ENCODE data around the gene CCDC7.
"Not testable (repeated sequence)": the region's sequence is repeated elsewhere in the genome, so short reads cannot be mapped to it uniquely, and the experiment has no call there.

Gene CCDC7

DNA sequence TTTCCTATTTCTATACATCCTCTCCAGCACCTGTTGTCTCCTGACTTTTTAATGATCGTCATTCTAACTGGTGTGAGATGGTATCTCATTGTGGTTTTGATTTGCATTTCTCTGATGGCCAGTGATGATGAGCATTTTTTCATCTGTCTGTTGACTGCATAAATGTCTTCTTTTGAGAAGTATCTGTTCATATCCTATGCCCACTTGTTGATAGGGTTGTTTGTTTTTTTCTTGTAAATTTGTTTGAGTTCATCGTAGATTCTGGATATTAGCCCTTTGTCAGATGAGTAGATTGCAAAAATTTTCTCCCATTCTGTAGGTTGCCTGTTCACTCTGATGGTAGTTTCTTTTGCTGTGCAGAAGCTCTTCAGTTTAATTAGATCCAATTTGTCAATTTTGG, 253.7 kb downstream of the CCDC7 start:
- not testable (repeated sequence) for DNase-seq (ENCODE audit: low read depth)

DNA sequence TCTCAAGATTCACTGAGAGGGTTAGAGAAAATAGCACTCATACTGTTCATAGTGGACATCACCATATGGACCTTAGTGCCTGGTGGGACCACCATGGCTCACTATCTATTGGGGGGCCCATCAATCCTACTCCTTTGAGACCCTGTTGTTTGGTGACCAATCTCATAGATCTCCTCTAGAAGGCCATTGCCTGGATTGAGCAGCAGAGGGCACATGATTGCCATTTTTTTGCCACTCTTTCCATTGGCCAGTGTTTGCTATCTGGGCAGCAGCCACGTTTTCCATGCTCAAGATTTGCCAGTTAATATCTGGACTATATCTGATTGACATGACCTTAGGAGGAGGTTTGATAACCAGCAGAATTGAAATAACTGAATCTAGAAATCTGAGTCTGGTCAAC, 267.6 kb downstream of the CCDC7 start:
- no peak for DNase-seq (ENCODE audit: low read depth)

DNA sequence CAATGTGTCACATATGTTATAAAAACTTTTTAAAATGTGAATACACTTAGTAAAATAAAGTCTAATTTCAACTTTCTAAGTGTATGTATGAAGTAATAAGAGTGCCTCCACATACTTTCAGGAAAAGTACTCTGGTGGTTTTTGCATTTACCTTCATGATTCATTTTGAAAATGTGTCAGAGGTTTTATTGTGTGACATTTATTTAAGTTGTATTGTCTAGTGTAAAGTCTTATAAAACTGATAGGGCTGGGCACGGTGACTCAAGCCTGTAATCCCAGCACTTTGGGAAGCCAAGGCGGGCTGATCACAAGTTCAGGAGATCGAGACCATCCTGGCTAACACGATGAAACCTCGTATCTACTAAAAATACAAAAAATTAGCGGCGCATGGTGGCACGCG, 285.6 kb downstream of the CCDC7 start:
- no peak for DNase-seq (ENCODE audit: low read depth)

DNA sequence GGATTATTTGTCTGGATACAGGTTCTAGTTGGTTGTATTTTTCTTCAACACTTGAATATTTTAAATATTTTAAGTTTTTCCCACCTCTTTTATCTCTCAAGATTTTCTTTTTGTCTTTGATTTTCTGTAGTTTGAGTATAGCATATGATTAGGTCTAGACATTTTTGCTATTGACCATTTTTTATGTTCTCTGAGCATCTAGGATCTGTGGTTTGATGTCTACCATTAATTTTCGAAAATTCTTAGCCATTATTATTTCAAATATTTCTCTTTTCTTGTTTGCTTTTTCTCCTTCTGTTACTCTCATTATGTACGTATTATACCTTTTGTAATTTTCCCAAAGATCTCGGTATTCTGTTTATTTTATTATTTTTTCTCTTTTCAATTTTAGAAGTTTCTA, 293.0 kb downstream of the CCDC7 start:
- DNase-seq (ENCODE audit: low read depth) = no peak

DNA sequence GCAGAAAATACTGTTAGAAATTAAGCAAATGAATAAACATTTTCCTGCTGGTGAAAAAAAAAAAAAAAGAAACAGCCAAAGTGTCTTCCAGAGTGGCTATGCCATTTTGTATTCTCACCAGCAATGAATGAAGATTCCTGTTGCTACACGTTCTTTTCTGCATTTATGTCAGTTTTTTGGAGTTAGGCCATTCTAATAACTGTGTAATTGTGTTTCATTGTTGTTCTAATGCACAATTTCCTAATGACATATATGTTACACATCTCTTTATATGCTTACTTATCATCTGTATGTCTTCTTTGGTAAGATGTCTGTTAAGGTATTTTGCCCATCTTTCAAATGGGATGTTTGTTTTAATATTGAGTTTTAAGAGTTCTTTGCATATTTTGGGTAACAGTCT, 298.4 kb downstream of the CCDC7 start:
- DNase-seq (ENCODE audit: low read depth) = no peak

DNA sequence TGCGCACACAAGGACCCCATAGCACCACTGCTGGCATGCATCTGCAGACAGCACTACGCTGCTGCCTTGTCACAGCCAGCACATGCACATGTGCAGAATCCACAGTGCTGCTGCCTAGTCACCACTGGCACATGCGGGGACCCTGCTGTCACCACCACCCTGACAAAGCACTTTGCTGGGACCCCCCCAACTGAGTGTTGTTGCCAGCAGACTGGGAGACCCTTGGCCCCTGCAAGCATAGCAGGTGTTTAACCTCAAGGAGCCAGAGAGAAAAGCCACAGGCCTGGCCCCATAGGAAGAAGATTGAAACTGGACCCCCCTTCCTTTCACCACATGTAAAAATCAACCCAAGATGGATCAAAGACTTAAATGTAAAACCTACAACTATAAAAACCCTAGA, 300.9 kb downstream of the CCDC7 start:
- no peak for DNase-seq (ENCODE audit: low read depth)

DNA sequence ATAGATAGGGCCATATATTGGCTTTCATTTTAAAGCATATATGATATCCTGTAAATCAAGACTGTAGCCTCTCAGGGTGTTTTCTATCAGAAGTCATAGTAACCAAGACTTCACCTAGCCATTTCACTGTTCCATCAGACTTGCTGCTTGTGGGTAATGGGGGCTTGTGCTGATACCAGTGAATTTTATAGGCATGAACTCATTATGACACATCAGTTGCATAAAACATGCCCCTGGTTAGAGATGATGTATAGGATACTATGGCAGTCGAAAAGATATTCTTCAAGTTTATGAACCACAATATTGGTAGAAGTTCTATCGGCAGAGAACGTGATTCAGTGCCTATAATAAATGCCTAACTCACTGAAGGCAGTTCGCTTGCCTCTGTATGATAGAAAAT, 305.6 kb downstream of the CCDC7 start:
- no peak for DNase-seq (ENCODE audit: low read depth)

DNA sequence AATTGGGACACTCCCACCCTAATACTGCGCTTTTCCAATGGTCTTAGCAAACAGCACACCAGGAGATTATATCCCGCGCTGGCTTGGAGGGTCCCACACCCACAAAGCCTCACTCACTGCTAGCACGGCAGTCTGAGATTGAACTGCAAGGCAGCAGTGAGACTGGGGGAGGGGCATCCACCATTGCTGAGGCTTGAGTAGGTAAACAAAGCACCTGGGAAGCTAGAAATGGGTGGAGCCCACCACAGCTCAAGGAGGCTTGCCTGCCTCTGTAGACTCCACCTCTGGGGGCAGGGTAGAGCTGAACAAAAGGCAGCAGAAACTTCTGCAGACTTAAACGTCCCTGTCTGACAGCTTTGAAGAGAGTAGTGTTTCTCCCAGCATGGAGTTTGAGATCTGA, 309.0 kb downstream of the CCDC7 start:
- DNase-seq (ENCODE audit: low read depth) = not testable (repeated sequence)

DNA sequence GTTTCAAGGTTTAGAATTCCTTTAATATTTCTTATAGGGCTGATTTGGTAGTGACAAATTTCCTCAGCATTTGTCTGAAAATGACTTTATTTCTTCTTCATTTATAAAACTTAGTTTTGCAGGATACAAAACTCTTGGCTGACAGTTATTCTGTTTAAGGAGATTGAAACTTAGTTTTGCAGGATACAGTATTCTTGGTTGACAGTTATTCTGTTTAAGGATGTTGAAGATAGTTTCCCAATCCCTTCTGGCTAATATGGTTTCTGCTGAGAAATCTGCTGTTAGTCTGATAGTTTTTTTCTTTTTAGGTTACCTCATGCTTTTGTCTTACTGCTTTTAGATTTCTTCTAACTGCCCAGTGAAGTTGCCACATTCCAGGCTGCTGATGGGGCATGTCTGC, 325.3 kb downstream of the CCDC7 start:
- DNase-seq (ENCODE audit: low read depth) = no peak

DNA sequence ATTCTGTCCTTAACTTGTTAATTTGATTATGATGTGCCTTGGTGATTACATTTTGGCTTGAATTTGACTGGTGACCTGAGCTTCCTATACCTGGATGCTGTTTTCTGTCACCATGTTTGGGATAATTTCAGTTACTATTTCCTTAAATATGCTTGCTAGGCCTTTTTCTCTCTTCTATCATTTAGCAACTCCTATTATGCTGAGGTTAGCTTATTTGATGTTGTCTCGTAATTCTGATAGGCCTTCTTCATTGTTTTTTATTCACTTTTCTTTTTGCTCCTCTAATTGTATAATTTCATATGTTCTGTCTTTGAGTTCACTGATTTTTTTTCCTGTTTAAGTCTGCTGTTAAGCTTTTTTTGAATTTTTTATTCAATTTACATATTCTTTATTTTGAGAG, 327.2 kb downstream of the CCDC7 start:
- no peak for DNase-seq (ENCODE audit: low read depth)

DNA sequence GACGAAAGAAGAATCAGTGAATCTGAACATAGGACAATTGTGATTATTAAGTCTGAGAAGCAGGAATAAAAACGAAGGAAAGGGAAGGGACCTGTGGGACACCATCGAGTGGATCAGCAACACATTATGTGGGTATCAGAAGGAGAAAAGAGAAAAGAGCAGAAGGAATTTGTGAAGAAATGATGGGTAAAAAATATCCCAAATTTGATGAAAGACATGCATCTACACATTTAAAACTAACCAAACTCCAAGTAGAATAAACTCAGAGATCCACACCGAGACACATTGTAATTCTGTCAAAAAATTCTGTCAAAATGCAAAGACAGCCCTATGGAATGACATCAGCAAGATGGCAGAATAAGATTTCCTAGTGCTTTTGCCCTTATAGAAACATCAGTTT, 341.0 kb downstream of the CCDC7 start:
- no peak for DNase-seq (ENCODE audit: low read depth)

DNA sequence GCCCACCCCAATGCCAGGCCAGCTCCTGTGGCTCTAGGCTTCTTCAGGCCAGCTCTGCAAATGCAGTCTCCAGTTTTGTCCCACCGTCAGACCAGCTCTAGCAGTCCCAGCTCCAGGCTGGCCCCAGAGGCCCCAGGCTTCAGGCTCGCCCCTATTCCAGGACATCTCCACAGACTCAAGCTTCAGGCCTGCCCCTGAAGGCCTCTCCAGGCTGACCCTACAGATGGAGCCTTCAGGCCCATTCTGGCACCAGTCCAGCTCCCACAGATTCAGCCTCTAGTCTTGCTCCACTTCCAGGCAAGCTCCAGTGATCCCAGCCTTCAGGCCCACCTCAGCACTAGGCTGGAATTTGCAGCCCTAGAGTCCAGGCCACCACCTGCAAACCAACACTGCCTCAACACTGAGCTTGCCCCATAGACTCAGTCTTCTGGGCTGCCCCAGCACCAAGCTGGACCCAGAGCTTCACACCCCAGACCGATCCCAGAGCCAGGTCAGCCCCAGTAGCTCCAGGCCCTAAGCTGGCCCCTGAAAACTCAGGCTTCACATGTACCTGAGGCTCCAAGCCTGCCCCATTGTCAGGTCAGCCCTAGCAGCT, 341.8 kb downstream of the CCDC7 start:
- DNase-seq (ENCODE audit: low read depth) = no peak

DNA sequence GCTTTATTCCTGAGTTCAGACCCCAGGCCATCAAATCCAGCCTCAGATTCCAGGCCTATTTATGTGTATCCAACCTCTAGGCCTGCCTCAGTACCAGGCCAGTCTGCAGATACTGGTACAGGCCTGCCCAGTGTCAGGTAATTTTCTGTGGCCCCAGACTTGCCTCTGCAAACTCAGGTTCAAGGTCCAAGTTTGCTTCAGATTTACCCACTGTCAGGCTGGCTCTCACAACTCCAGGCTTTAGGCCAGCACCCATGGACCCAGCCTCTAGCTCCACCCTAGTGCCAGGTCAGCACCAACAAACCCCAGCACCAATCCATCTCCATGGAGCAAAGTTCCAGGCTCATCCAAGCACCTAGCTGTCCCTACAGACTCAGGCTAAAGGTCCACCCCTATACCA, 342.4 kb downstream of the CCDC7 start:
- DNase-seq (ENCODE audit: low read depth) = no peak

DNA sequence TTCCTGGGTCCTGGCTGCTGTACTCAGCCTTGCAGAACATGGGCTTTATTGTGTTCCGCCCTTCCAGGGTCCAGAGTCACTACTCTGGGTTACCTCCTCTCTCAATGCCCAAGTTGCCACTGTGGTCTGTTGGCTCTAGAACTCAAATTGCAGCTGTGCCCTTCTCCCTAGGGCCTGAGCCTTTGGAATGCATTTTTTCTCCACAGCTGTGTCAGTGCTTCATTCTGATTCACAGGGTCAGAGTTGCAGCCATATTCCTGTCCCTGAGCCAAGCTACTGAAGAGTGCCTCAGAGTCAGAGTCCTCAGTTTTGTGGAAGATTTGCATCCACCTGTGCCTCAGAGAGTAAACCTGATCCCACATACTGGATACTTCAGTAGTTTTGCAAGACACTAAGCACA, 344.5 kb downstream of the CCDC7 start:
- no peak for DNase-seq (ENCODE audit: low read depth)

DNA sequence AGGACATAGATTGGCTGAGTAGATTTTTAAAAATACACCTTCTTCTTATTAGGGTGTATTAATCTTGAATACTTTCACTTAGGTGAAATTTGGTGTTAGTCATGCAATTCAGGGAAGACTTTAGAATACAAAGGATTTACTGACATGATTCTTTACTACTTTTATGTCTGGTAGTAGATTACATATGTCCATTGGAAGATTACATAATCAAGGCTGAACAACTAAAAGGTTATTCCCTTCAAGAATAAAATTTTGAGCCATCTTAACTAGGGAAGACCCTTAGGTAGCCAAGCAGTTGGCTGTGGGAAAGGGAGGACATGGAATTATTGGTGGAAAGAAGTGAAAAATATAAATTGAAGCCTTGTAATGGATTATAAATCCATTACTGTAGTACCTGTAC, 347.1 kb downstream of the CCDC7 start:
- no peak for DNase-seq (ENCODE audit: low read depth)

DNA sequence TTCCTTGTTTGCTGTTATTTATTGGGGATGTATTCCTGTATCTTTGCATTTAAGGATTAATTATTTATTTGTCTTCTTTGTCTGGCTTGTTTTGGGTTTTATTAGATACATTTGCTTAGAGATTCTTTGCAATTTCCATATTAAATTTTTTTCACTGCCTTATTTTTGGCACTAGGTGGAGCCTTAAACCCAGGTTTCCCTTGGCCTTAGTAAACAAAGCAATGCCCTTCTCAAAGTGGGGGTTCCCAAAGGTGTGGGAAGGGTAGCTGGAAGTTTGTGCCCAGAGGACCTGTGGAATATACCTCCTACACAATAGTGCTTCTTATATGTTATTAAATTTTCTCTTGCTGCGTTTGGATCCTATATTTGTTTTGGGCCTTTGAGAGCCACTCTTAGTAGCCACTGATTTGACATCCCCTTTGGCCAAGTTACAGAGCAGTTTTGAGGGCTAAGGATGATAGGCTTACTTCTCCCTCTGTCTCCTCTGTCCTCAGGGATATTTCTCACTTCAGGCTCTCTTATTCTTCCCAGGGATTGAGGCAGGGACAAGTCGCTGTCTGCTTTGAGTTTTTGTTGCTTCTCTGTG, 349.8 kb downstream of the CCDC7 start:
- no peak for DNase-seq (ENCODE audit: low read depth)

DNA sequence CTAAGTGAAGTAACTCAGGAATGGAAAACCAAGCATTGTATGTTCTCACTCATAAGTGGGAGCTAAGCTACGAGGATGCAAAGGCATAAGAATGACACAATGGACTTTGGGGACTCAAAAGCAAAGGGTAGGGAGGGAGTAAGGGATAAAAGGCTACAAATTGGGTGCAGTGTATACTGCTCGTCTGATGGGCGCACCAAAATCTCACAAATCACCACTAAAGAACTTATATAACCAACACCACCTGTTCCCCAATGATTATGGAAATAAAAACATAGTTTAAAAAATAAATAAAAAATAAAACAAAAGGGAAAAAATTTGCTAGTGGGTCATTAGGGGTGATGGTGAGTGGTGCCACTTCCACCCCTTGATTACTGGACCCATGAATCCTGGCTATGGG, 351.5 kb downstream of the CCDC7 start:
- DNase-seq (ENCODE audit: low read depth) = not testable (repeated sequence)

DNA sequence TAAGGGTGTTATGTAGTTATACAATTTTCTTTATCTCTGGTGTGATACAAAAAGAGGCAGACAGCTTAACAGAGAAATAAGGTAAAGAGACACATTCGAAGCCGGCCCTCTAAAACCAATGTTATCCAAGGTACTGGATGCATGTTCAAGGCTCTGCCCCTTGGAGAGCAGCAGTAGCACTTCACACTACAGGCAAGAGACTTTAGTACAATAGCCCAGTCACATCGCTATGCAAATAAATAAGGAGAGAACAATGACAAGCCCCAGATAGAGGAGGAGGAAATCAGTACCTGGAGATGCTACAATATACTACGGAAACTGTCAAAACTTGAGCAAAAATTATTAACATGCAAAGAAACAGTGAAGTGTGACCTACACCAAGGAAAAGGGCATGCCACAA, 401.0 kb downstream of the CCDC7 start:
- no peak for DNase-seq (ENCODE audit: low read depth)

DNA sequence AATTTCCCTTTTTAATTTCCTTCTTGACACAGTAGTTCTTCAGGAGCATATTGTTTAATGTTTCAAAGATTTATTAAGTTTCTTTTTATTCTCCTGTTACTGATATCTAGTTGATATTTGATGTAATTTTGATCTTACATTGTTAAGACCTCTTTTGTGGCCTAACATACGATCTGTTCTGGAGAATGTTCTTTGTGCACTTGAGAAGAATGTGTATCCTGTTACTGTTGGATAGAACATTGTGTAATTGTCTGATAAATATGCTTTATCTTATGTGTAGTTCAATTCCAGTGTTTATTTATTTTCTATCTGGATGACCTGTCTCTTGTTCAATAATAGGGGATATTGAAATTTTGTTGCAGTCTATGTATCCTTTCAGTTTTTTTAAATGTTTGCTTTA, 405.4 kb downstream of the CCDC7 start:
- no peak for DNase-seq (ENCODE audit: low read depth)

DNA sequence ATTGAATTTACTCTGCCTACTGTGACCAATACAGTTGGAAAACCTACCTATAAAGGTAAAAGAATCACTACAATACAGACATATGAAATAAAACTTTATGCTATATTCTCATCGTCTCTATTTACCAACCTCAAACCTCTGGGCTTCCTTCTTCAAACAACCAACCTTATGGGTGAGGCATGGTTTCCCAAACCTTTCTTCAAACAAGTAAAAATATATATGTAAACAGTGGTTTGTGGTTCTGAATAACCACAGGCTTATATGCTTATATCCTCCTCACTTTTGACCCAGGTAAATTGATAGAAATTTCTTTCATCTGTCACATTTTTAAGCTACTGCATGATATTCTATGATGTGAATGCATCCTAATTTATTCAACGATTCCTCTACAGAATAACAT, 408.5 kb downstream of the CCDC7 start:
- DNase-seq (ENCODE audit: low read depth) = no peak

DNA sequence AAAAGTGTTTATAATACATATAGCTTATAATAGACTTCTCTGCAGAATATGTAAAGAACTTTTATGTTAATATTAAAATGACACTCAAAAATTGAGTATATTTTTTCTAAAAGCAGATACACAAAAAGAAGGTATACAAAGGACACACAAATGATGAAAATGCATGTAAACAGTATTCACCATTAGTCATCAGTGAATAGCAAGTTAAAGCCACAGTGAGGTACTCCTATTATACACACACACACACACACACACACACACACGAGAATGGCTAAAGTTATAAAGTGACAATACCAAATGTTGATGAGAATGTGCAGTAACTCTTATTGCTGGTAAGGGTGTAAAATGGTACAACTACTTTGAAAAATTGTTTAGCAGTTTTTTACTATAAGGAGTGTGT, 419.2 kb downstream of the CCDC7 start:
- DNase-seq (ENCODE audit: low read depth) = no peak

DNA sequence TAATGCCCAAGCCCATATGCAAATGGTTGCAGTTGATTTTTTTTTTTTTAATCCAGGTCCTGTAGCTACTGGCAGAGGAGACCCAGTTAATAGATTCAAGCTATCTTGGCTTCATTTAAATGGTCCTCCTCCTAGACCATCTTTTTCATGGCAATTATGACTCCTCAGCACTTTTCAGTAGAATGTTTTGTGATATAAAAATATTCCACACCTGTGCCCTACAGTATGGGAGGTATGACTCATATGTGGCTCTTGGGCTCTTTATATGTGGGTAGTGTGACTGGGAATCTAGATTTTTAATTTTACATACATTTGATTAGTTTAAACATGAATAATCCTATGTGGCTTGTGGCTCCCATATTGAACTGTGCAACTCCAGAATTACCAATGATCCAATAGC, 432.0 kb downstream of the CCDC7 start:
- no peak for DNase-seq (ENCODE audit: low read depth)

DNA sequence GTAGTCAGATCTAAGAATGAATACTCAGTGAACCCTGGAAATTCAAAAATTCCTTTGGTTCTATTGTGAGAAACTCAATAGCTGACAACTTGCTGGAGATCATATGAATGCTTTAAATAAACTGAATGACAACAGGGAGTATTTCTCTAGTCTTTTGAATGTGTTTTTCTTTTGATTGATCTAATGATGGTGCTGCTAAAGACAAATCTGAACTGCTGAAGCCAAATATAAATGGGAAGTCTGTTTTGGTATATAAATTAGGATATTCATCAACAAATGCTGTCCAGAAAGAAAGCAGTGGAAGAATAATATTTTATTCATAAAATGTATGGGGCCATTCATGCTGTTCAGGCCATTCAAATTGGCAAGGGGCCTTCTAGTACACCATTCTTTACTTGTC, 432.7 kb downstream of the CCDC7 start:
- DNase-seq (ENCODE audit: low read depth) = no peak

DNA sequence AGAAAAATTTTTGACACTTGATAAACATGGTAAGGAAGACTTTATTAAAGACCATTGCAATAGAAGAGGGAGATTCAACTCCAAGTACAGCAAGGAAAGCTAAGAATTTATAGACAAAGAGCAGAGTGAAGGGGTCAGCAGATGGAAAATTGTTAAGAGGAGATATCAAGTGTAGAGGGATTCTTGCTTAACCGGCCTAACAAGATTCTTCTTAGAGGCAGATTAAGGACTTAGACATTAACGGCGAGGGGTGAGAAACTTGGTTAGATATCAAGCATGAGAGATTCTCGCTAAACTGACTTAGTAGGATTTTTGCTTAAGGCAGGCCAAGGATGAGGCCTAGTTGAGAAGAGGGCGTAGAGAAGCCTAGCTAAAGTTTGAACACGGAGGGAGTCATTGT, 436.1 kb downstream of the CCDC7 start:
- DNase-seq (ENCODE audit: low read depth) = no peak

DNA sequence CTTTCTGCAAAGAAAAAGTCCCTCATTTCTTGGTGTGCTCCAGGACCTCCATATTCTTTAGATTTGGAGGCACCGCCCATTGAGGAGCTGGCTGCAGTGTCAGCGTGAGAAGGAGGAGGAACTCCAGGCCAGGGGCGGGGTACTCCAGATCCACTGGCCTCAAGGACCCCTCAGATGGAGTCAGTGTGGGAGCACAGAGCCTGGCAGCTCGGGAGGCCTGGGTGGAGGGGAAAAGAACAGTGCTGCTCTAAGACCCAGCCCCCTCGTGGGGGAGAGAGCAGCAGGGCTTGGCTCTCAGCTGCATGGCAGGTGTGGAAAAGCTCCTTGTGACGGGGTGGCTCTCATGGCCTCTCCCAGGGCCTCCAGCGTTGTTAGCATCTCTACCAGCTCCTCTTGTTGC, 441.5 kb downstream of the CCDC7 start:
- no peak for DNase-seq (ENCODE audit: low read depth)
